SU-DHL-6 (cell line): ENCODE measurements around the gene GNAS.
A peak's percentile ranks its signal among the peaks of the same experiment; 100 is the strongest.

Experiments used
- EZH2phosphoT487 ChIP-seq: fragments of 200-600 bp; sonication (generic), shearing (Covaris generic); conservative IDR thresholded peaks from 2 replicates; pipeline ENCODE4 v1.6.1; 2018; ENCODE audit warnings: mild to moderate bottlenecking, antibody characterized with exemption, low read length, moderate library complexity, mixed read lengths
- TF ChIP-seq, protein P1 (sequence below): fragments of 200-600 bp; sonication (generic); IDR thresholded peaks from one replicate; pipeline ENCODE4 v1.5.1; 2017; ENCODE audit warnings: antibody characterized with exemption, mild to moderate bottlenecking, low read length, moderate library complexity; ENCODE audit not compliant: insufficient read depth, poor library complexity, severe bottlenecking

DNA sequence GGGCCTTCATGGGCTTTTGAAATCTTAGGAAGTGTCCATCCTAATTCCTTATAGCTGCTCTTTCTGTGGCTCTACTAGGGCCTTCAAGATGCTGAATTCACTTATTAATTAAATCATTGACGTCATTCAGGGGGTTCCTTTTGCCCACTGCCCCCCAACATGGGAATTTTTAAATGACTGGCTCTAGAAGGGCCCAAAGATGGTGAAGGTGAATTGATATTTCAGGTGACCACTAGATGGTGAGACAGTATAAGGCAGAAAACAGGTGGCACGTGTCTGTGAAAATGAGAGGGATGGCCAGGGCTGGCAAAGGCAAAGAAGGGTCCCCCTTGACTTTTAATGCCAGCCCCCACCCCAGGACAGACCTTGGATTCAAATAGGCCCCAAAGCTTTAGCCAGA is 11.8 kb downstream of the GNAS start:
- TF ChIP-seq, protein P1, sequence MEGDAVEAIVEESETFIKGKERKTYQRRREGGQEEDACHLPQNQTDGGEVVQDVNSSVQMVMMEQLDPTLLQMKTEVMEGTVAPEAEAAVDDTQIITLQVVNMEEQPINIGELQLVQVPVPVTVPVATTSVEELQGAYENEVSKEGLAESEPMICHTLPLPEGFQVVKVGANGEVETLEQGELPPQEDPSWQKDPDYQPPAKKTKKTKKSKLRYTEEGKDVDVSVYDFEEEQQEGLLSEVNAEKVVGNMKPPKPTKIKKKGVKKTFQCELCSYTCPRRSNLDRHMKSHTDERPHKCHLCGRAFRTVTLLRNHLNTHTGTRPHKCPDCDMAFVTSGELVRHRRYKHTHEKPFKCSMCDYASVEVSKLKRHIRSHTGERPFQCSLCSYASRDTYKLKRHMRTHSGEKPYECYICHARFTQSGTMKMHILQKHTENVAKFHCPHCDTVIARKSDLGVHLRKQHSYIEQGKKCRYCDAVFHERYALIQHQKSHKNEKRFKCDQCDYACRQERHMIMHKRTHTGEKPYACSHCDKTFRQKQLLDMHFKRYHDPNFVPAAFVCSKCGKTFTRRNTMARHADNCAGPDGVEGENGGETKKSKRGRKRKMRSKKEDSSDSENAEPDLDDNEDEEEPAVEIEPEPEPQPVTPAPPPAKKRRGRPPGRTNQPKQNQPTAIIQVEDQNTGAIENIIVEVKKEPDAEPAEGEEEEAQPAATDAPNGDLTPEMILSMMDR, result peak; percentile 40
- TF ChIP-seq EZH2phosphoT487, result no peak
